Mesenchymal stem cell (in vitro differentiated cells and primary cell): Measurements from ENCODE around the gene CAMK1D.
"Not testable (repeated sequence)": the region's sequence is repeated elsewhere in the genome, so short reads cannot be mapped to it uniquely, and the experiment has no call there.

Experiments used
- DNase-seq: peaks from one replicate; pipeline ENCODE4 v3.0.0-alpha.2; 2013
- H2AFZ ChIP-seq: one replicate; pipeline ENCODE4 v1.6.1; 2013; ENCODE audit warnings: low read depth, mild to moderate bottlenecking, control low read depth, inconsistent platforms, low read length, moderate library complexity
- H2AK5ac ChIP-seq: 2 replicates; pipeline ENCODE4 v1.6.1; 2013; ENCODE audit warnings: low read length, moderate library complexity, mild to moderate bottlenecking, inconsistent platforms; ENCODE audit not compliant: severe bottlenecking
- H2BK120ac ChIP-seq: one replicate; pipeline ENCODE4 v1.6.1; 2013; ENCODE audit warnings: low read depth, mild to moderate bottlenecking, inconsistent platforms, low read length, moderate library complexity
- H2BK12ac ChIP-seq, 2 experiments: one replicate each; pipeline ENCODE4 v1.6.1; 2013; ENCODE audit warnings: inconsistent platforms in 2 of 2, low read length in 2 of 2, mild to moderate bottlenecking in 2 of 2, moderate library complexity in 2 of 2, control low read depth in 1 of 2
- H2BK15ac ChIP-seq: one replicate; pipeline ENCODE4 v1.6.1; 2013; ENCODE audit warnings: mild to moderate bottlenecking, low read depth, inconsistent platforms; ENCODE audit not compliant: poor library complexity, severe bottlenecking
- H2BK5ac ChIP-seq: 2 replicates; pipeline ENCODE4 v1.6.1; 2013; ENCODE audit warnings: low read depth, mild to moderate bottlenecking, low read length, control low read depth, inconsistent platforms; ENCODE audit not compliant: poor library complexity, severe bottlenecking
- H3K14ac ChIP-seq, 2 experiments: one replicate each; pipeline ENCODE4 v1.6.1; 2013; ENCODE audit warnings: inconsistent platforms in 2 of 2, low read length in 2 of 2, control low read depth in 1 of 2, mild to moderate bottlenecking in 1 of 2, moderate library complexity in 1 of 2
- H3K18ac ChIP-seq, 2 experiments: one replicate each; pipeline ENCODE4 v1.6.1; 2013; ENCODE audit warnings: inconsistent platforms in 2 of 2, low read length in 2 of 2, control low read depth in 1 of 2, low read depth in 1 of 2, mild to moderate bottlenecking in 1 of 2
- H3K23ac ChIP-seq, 2 experiments: one replicate each; pipeline ENCODE4 v1.6.1; 2013; ENCODE audit warnings: inconsistent platforms in 2 of 2, low read length in 2 of 2, mild to moderate bottlenecking in 2 of 2, moderate library complexity in 2 of 2, control low read depth in 1 of 2
- H3K27ac ChIP-seq: 2 replicates; pipeline ENCODE4 v1.5.1; 2013; ENCODE audit warnings: mild to moderate bottlenecking, moderate library complexity, low read length, control low read depth, inconsistent platforms; ENCODE audit not compliant: poor library complexity, severe bottlenecking
- H3K27me3 ChIP-seq, 2 experiments: 2 replicates each; pipeline versions ENCODE4 v1.6.1 to v1.7.0; 2013; ENCODE audit warnings: low read length in 2 of 2, mild to moderate bottlenecking in 2 of 2, moderate library complexity in 2 of 2, control low read depth in 1 of 2, inconsistent platforms in 1 of 2; ENCODE audit not compliant: control insufficient read depth in 1 of 2, insufficient read depth in 1 of 2
- H3K36me3 ChIP-seq, 2 experiments: 2 replicates each; pipeline versions ENCODE4 v1.6.1 to v1.7.0; 2013; ENCODE audit warnings: low read length in 2 of 2, control low read depth in 1 of 2, inconsistent platforms in 1 of 2, low read depth in 1 of 2, mild to moderate bottlenecking in 1 of 2; ENCODE audit not compliant: insufficient read depth in 2 of 2, control insufficient read depth in 1 of 2
- H3K4ac ChIP-seq, 2 experiments: one replicate each; pipeline ENCODE4 v1.6.1; 2013; ENCODE audit warnings: inconsistent platforms in 2 of 2, low read length in 2 of 2, mild to moderate bottlenecking in 2 of 2, moderate library complexity in 2 of 2, control low read depth in 1 of 2, low read depth in 1 of 2
- H3K4me1 ChIP-seq: 2 replicates; pipeline ENCODE4 v1.6.1; 2013; ENCODE audit warnings: low read depth, low read length, control low read depth; ENCODE audit not compliant: control insufficient read depth, insufficient read depth
- H3K4me2 ChIP-seq: 2 replicates; pipeline ENCODE4 v1.6.1; 2013; ENCODE audit warnings: low read length, mild to moderate bottlenecking, inconsistent platforms; ENCODE audit not compliant: poor library complexity, severe bottlenecking
- H3K4me3 ChIP-seq, 2 experiments: 2 replicates each; pipeline versions ENCODE4 v1.5.1 to v1.7.0; 2013; ENCODE audit warnings: low read length in 2 of 2, mild to moderate bottlenecking in 2 of 2, control low read depth in 1 of 2, low read depth in 1 of 2; ENCODE audit not compliant: insufficient read depth in 1 of 2
- H3K79me1 ChIP-seq: replicated peaks from 2 replicates; pipeline ENCODE4 v1.6.1; 2013; ENCODE audit warnings: mild to moderate bottlenecking, control low read depth, low read length, inconsistent platforms; ENCODE audit not compliant: poor library complexity, severe bottlenecking
- H3K9ac ChIP-seq: 2 replicates; pipeline ENCODE4 v1.7.0; 2013; ENCODE audit warnings: mild to moderate bottlenecking, low read length, moderate library complexity
- H3K9me3 ChIP-seq: 2 replicates; pipeline ENCODE4 v1.7.0; 2013; ENCODE audit warnings: mild to moderate bottlenecking, low read length; ENCODE audit not compliant: control insufficient read depth
- H4K8ac ChIP-seq: one replicate; pipeline ENCODE4 v1.6.1; 2013; ENCODE audit warnings: inconsistent platforms, mild to moderate bottlenecking, low read length, moderate library complexity
- H4K91ac ChIP-seq: one replicate; pipeline ENCODE4 v1.6.1; 2013; ENCODE audit warnings: mild to moderate bottlenecking, low read length, inconsistent platforms
- WGBS: methylation state at CpG from one replicate; pipeline ENCODE4 v1.1.7; 2013; ENCODE audit warnings: mixed read lengths; 5-methylcytosine and 5-hydroxymethylcytosine counted together

CAMK1D gene

GRCh38 chr10:12432402-12433189 lies 83.2 kb downstream of the CAMK1D start:
- 90% methylated on average over 13 of the region's 13 CpGs for WGBS
- no peak overlapping the region for H3K18ac ChIP-seq
- H3K36me3 ChIP-seq: peaks cover 0 to 9% of the 10 kb centered on the region in 2 experiments
- no peak overlapping the region for H3K4ac ChIP-seq
- H3K9ac ChIP-seq: no peak overlapping the region
- no peak overlapping the region for H3K4me2 ChIP-seq
- H2BK5ac ChIP-seq: no peak overlapping the region
- DNase-seq: no peak
- no peak overlapping the region for H3K4me3 ChIP-seq
- H4K8ac ChIP-seq: no peak overlapping the region
- H2BK15ac ChIP-seq: no peak overlapping the region
- no peak overlapping the region for H3K23ac ChIP-seq
- no peak overlapping the region for H2AK5ac ChIP-seq
- peaks cover 18% of the 10 kb centered on the region for H3K4me1 ChIP-seq
- H3K14ac ChIP-seq: peak overlapping the region in 1 of 2 experiments; percentile 71
- no peak overlapping the region for H3K27ac ChIP-seq
- no peak overlapping the region for H2AFZ ChIP-seq
- no peak overlapping the region for H2BK120ac ChIP-seq
- H3K9me3 ChIP-seq: no peaks in the 10 kb centered on the region
- H3K79me1 ChIP-seq: peaks cover 65% of the 10 kb centered on the region
- peak overlapping the region; percentile 9 for H4K91ac ChIP-seq
- no peak overlapping the region for H2BK12ac ChIP-seq
- H3K27me3 ChIP-seq: no peaks in the 10 kb centered on the region

DNA sequence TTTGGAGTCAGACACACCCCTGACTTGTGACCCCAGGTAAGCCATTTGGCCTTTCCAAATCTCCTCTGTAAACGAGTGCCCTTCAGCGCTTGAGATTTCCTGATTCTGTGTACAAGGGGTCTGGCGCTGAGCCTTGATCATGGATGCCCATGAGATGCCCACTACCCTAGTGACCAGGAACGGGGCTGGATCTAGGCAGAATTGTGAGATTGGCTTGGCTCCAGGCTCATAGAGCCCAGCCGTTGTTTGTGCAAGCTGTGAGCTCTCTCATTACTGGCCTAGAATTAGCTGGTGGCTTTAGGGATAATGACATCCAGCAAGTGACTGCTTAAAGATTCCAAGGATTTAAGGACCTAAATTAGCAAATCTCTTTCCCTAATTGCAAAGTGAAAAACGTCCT lies 84.9 kb downstream of the CAMK1D start:
- Histone ChIP-seq H3K4me1 (peaks cover 22% of the 10 kb centered on the region), H3K9me3 (no peaks in the 10 kb centered on the region), H3K36me3 (peaks cover 0 to 9% of the 10 kb centered on the region in 2 experiments), H4K91ac (no peak overlapping the region), H3K27me3 (no peaks in the 10 kb centered on the region), H4K8ac (no peak overlapping the region), H2AFZ (no peak overlapping the region), H2AK5ac (no peak overlapping the region), H2BK12ac (no peak overlapping the region), H3K14ac (no peak overlapping the region), H3K4me2 (no peak overlapping the region), H2BK5ac (no peak overlapping the region), H3K27ac (no peak overlapping the region), H3K18ac (no peak overlapping the region), H3K23ac (no peak overlapping the region), H3K79me1 (peaks cover 57% of the 10 kb centered on the region), H3K9ac (no peak overlapping the region), H2BK15ac (no peak overlapping the region), H3K4me3 (no peak overlapping the region), H3K4ac (no peak overlapping the region), H2BK120ac (no peak overlapping the region)
- DNase-seq: no peak
- WGBS: 82% methylated on average over 6 of the region's 6 CpGs

GRCh38 chr10:12434677-12435076 lies 85.3 kb downstream of the CAMK1D start:
- H3K4me3 ChIP-seq, H3K14ac ChIP-seq, H3K9ac ChIP-seq, H3K4ac ChIP-seq, H2BK15ac ChIP-seq, H4K91ac ChIP-seq, H3K23ac ChIP-seq, H3K18ac ChIP-seq, H2BK5ac ChIP-seq, H2AFZ ChIP-seq, H4K8ac ChIP-seq, H2BK120ac ChIP-seq, H2AK5ac ChIP-seq, H3K4me2 ChIP-seq, H2BK12ac ChIP-seq, H3K36me3 ChIP-seq, H3K27ac ChIP-seq, H3K9me3 ChIP-seq, DNase-seq, H3K27me3 ChIP-seq: not testable (repeated sequence)
- peaks cover 22% of the 10 kb centered on the region for H3K4me1 ChIP-seq
- 88% methylated on average over 6 of the region's 8 CpGs for WGBS
- H3K79me1 ChIP-seq: peaks cover 57% of the 10 kb centered on the region

DNA sequence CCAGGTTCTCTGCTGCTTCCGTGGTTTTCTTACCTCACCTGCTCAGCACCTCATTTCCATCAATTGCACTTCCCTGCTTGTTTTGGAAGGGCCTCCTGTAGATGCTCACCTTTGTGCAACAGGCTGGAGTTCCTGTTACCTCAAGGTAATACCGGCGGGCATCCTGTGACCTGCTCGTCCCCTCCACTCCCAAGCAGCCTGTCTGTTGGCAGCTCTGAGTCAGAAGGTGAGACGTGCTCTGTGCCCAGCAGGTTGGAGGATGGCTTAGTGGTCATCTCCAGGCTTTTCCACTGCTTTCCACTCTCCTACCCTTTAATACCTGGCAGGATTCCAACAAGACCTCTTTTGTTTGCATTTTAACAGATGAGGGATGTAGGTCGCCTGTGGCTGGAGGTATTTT lies 86.0 kb downstream of the CAMK1D start:
- H3K27ac ChIP-seq: no peak overlapping the region
- H2BK15ac ChIP-seq: no peak overlapping the region
- no peak overlapping the region for H2AK5ac ChIP-seq
- H3K23ac ChIP-seq: no peak overlapping the region
- no peak overlapping the region for H2BK120ac ChIP-seq
- 88% methylated on average over 6 of the region's 6 CpGs for WGBS
- H3K18ac ChIP-seq: no peak overlapping the region
- no peak overlapping the region for H3K9ac ChIP-seq
- no peak overlapping the region for H3K4me3 ChIP-seq
- no peak overlapping the region for H2BK5ac ChIP-seq
- no peak overlapping the region for H4K8ac ChIP-seq
- no peak overlapping the region for H3K14ac ChIP-seq
- H2BK12ac ChIP-seq: no peak overlapping the region
- no peaks in the 10 kb centered on the region for H3K9me3 ChIP-seq
- peaks cover 18% of the 10 kb centered on the region for H3K4me1 ChIP-seq
- H4K91ac ChIP-seq: no peak overlapping the region
- H2AFZ ChIP-seq: no peak overlapping the region
- H3K79me1 ChIP-seq: peaks cover 56% of the 10 kb centered on the region
- DNase-seq: no peak
- no peak overlapping the region for H3K4ac ChIP-seq
- no peaks in the 10 kb centered on the region for H3K27me3 ChIP-seq
- no peak overlapping the region for H3K4me2 ChIP-seq
- peaks cover 0 to 6% of the 10 kb centered on the region in 2 experiments for H3K36me3 ChIP-seq
